Embryonic facial prominence (tissue), 1 donor: Measurements from ENCODE around the gene INTS4.
"Not testable (repeated sequence)": the region's sequence is repeated elsewhere in the genome, so short reads cannot be mapped to it uniquely, and the experiment has no call there.

Source experiments
- DNase-seq: peaks from one replicate; pipeline ENCODE4 v3.0.0-alpha.2; 2016; ENCODE audit errors: extremely low spot score

The INTS4 gene

GRCh38 chr11:78025378-78025777 lies 30.9 kb upstream of the INTS4 start:
- no peak for DNase-seq

GRCh38 chr11:78023426-78023825 lies 29.0 kb upstream of the INTS4 start:
- DNase-seq = no peak

GRCh38 chr11:78022397-78023396 lies 28.2 kb upstream of the INTS4 start, which contains the start of gene KCTD14:
TSS of gene KCTD14 (minus strand) at chr11:78023276. CDS start at chr11:78023249, 27 bp downstream.
- peak; percentile 57 for DNase-seq

- DNase-seq = no peak
Observed at GRCh38 chr11:78021611-78022010, 27.1 kb upstream of the INTS4 start.

GRCh38 chr11:78020246-78020645 lies 25.8 kb upstream of the INTS4 start:
- no peak for DNase-seq

- DNase-seq = no peak
Observed at GRCh38 chr11:78019808-78020207, 25.3 kb upstream of the INTS4 start.

GRCh38 chr11:78015878-78016277 lies 21.4 kb upstream of the INTS4 start:
- no peak for DNase-seq

- not testable (repeated sequence) for DNase-seq
Observed at GRCh38 chr11:78014937-78015520, 20.6 kb upstream of the INTS4 start.

- DNase-seq = no peak
Observed at GRCh38 chr11:78011301-78011700, 16.8 kb upstream of the INTS4 start.

- DNase-seq = no peak
Observed at GRCh38 chr11:78010755-78011154, 16.3 kb upstream of the INTS4 start.

GRCh38 chr11:78010304-78010703 lies 15.8 kb upstream of the INTS4 start:
- no peak for DNase-seq

- no peak for DNase-seq
Observed at GRCh38 chr11:78009062-78009461, 14.6 kb upstream of the INTS4 start.

GRCh38 chr11:78000193-78000592 lies 5.7 kb upstream of the INTS4 start:
- DNase-seq = no peak

- DNase-seq = no peak
Observed at GRCh38 chr11:77999446-78000030, 5.1 kb upstream of the INTS4 start.

GRCh38 chr11:77993902-77994301 lies 566 bp downstream of the INTS4 start:
- no peak for DNase-seq

GRCh38 chr11:77990981-77991380 lies 3.5 kb downstream of the INTS4 start:
- no peak for DNase-seq

- DNase-seq = not testable (repeated sequence)
Observed at GRCh38 chr11:77986456-77986855, 8.0 kb downstream of the INTS4 start.

GRCh38 chr11:77981346-77981947 lies 13.0 kb downstream of the INTS4 start:
- DNase-seq = no peak

GRCh38 chr11:77968337-77968736 lies 26.1 kb downstream of the INTS4 start:
- DNase-seq = no peak

- DNase-seq = no peak
Observed at GRCh38 chr11:77967753-77968152, 26.7 kb downstream of the INTS4 start.

- DNase-seq = no peak
Observed at GRCh38 chr11:77967121-77967520, 27.3 kb downstream of the INTS4 start.

GRCh38 chr11:77966338-77966737 lies 28.1 kb downstream of the INTS4 start:
- no peak for DNase-seq
